ENCODE data around the gene FRAT1. TPM values are rescaled to one million over a fixed set of nuclear protein-coding genes. Genes with fewer than 3 reads are reported as not detected.
"Not testable (repeated sequence)": the region's sequence is repeated elsewhere in the genome, so short reads cannot be mapped to it uniquely, and the experiment has no call there.

FRAT1 gene
- total RNA-seq = 1 to 10 TPM; 2.4 to 3.0 TPM

- H3K27ac Mint-ChIP-seq = peak within 1 kb of the TSS; percentile 88 to 95
- H3K27me3 Mint-ChIP-seq = no peaks in the 10 kb centered on the region
- no peaks in the 10 kb centered on the region for H3K36me3 Mint-ChIP-seq
These were observed at the start of gene FRAT1 for GRCh38 chr10:97318772-97319651. Gene FRAT1, plus strand, starts transcription at chr10:97319271. Its CDS starts 183 bp downstream, at chr10:97319454.

GRCh38 chr10:97270523-97271154, 48.4 kb upstream of the FRAT1 start:
- Mint-ChIP-seq H3K4me3 (no peak overlapping the region), H3K27ac (no peak overlapping the region), H3K36me3 (no peaks in the 10 kb centered on the region), H3K27me3 (no peaks in the 10 kb centered on the region), H3K9me3 (no peaks in the 10 kb centered on the region), H3K4me1 (ENCODE audit: low read depth in 2 of 2) (peaks cover 0 to 4% of the 10 kb centered on the region in 2 donors)
- ATAC-seq = no peak
- DNase-seq (ENCODE audit: low spot score) = no peak

More at GRCh38 chr10:97318772-97319651, at the start of gene FRAT1:
- no peaks in the 10 kb centered on the region for H3K9me3 Mint-ChIP-seq
- H3K4me1 Mint-ChIP-seq (ENCODE audit: low read depth in 2 of 2) = peaks cover 22 to 23% of the 10 kb centered on the region in 2 donors
- peak within 1 kb of the TSS; percentile 98 for H3K4me3 Mint-ChIP-seq
- peak; percentile 85 to 92 for ATAC-seq
- DNase-seq (ENCODE audit: low spot score) = peak; percentile 93

GRCh38 chr10:97273700-97274099, 45.4 kb upstream of the FRAT1 start:
- Mint-ChIP-seq H3K9me3 (no peaks in the 10 kb centered on the region), H3K4me1 (ENCODE audit: low read depth in 2 of 2) (no peaks in the 10 kb centered on the region), H3K27ac (no peak overlapping the region), H3K36me3 (no peaks in the 10 kb centered on the region), H3K4me3 (no peak overlapping the region), H3K27me3 (no peaks in the 10 kb centered on the region)
- no peak for DNase-seq (ENCODE audit: low spot score)
- no peak for ATAC-seq

- Mint-ChIP-seq H3K4me1 (ENCODE audit: low read depth in 2 of 2) (peaks cover 0 to 3% of the 10 kb centered on the region in 2 donors), H3K4me3 (no peak overlapping the region), H3K9me3 (no peaks in the 10 kb centered on the region), H3K27me3 (no peaks in the 10 kb centered on the region), H3K36me3 (no peaks in the 10 kb centered on the region), H3K27ac (no peak overlapping the region)
- ATAC-seq (no peak), DNase-seq (ENCODE audit: low spot score) (no peak)
These were observed 44.2 kb upstream of the FRAT1 start for GRCh38 chr10:97274828-97275227.

GRCh38 chr10:97277551-97277950, 41.5 kb upstream of the FRAT1 start:
- no peaks in the 10 kb centered on the region for H3K36me3 Mint-ChIP-seq
- DNase-seq (ENCODE audit: low spot score) = no peak

GRCh38 chr10:97278491-97278989, 40.5 kb upstream of the FRAT1 start:
- H3K36me3 Mint-ChIP-seq = no peaks in the 10 kb centered on the region
- no peaks in the 10 kb centered on the region for H3K9me3 Mint-ChIP-seq
- no peak overlapping the region for H3K27ac Mint-ChIP-seq
- no peak for ATAC-seq
- no peak for DNase-seq (ENCODE audit: low spot score)
- no peak overlapping the region for H3K4me3 Mint-ChIP-seq
- peaks cover 0 to 7% of the 10 kb centered on the region in 2 donors for H3K4me1 Mint-ChIP-seq (ENCODE audit: low read depth in 2 of 2)
- H3K27me3 Mint-ChIP-seq = no peaks in the 10 kb centered on the region

More at GRCh38 chr10:97277551-97277950, 41.5 kb upstream of the FRAT1 start:
- Mint-ChIP-seq H3K9me3 (no peaks in the 10 kb centered on the region), H3K4me3 (no peak overlapping the region), H3K27ac (no peak overlapping the region), H3K27me3 (no peaks in the 10 kb centered on the region), H3K4me1 (ENCODE audit: low read depth in 2 of 2) (peaks cover 0 to 7% of the 10 kb centered on the region in 2 donors)
- ATAC-seq = no peak

- Mint-ChIP-seq H3K4me1 (ENCODE audit: low read depth in 2 of 2) (peaks cover 0 to 7% of the 10 kb centered on the region in 2 donors), H3K27ac (no peak overlapping the region), H3K27me3 (no peaks in the 10 kb centered on the region), H3K4me3 (no peak overlapping the region), H3K9me3 (no peaks in the 10 kb centered on the region), H3K36me3 (no peaks in the 10 kb centered on the region)
- DNase-seq (ENCODE audit: low spot score) (no peak), ATAC-seq (no peak)
These were observed 39.8 kb upstream of the FRAT1 start for GRCh38 chr10:97279121-97279815.

GRCh38 chr10:97280783-97281182, 38.3 kb upstream of the FRAT1 start:
- no peaks in the 10 kb centered on the region for H3K9me3 Mint-ChIP-seq

GRCh38 chr10:97290076-97290475, 29.0 kb upstream of the FRAT1 start:
- not testable (repeated sequence) for DNase-seq (ENCODE audit: low spot score); H3K4me3 Mint-ChIP-seq; H3K27me3 Mint-ChIP-seq; ATAC-seq; H3K9me3 Mint-ChIP-seq; H3K27ac Mint-ChIP-seq; H3K36me3 Mint-ChIP-seq
- peaks cover 13 to 22% of the 10 kb centered on the region in 2 donors for H3K4me1 Mint-ChIP-seq (ENCODE audit: low read depth in 2 of 2)

More at GRCh38 chr10:97280783-97281182, 38.3 kb upstream of the FRAT1 start:
- H3K27me3 Mint-ChIP-seq = no peaks in the 10 kb centered on the region
- peaks cover 0 to 7% of the 10 kb centered on the region in 2 donors for H3K4me1 Mint-ChIP-seq (ENCODE audit: low read depth in 2 of 2)
- ATAC-seq = no peak
- no peaks in the 10 kb centered on the region for H3K36me3 Mint-ChIP-seq
- H3K4me3 Mint-ChIP-seq = no peak overlapping the region
- no peak for DNase-seq (ENCODE audit: low spot score)
- H3K27ac Mint-ChIP-seq = peak overlapping the region in 1 of 2 donors; percentile 27

GRCh38 chr10:97290576-97291356, 28.3 kb upstream of the FRAT1 start:
- H3K36me3 Mint-ChIP-seq; H3K27me3 Mint-ChIP-seq; H3K9me3 Mint-ChIP-seq; DNase-seq (ENCODE audit: low spot score); ATAC-seq: not testable (repeated sequence)
- Mint-ChIP-seq H3K4me1 (ENCODE audit: low read depth in 2 of 2) (peaks cover 13 to 22% of the 10 kb centered on the region in 2 donors), H3K4me3 (peak overlapping the region; percentile 30), H3K27ac (peak overlapping the region in 1 of 2 donors; percentile 81)

- peaks cover 5% of the 10 kb centered on the region for H3K36me3 Mint-ChIP-seq
- ATAC-seq = no peak
- no peak for DNase-seq (ENCODE audit: low spot score)
- peak overlapping the region; percentile 81 to 88 for H3K27ac Mint-ChIP-seq
- no peaks in the 10 kb centered on the region for H3K27me3 Mint-ChIP-seq
- no peaks in the 10 kb centered on the region for H3K9me3 Mint-ChIP-seq
- peak overlapping the region; percentile 99 for H3K4me3 Mint-ChIP-seq
- peaks cover 13 to 22% of the 10 kb centered on the region in 2 donors for H3K4me1 Mint-ChIP-seq (ENCODE audit: low read depth in 2 of 2)
These were observed 27.5 kb upstream of the FRAT1 start for GRCh38 chr10:97291357-97292096.

- H3K4me3 Mint-ChIP-seq = peak within 1 kb of the TSS; percentile 99
- peak; percentile 94 for DNase-seq (ENCODE audit: low spot score)
- peak; percentile 99 for ATAC-seq
These were observed 26.8 kb upstream of the FRAT1 start, which contains the start of gene ARHGAP19 for GRCh38 chr10:97292097-97292861. Gene ARHGAP19, minus strand, starts transcription at chr10:97292637. Its CDS starts 10 bp downstream, at chr10:97292627.

More at GRCh38 chr10:97292097-97292861, 26.8 kb upstream of the FRAT1 start, which contains the start of gene ARHGAP19:
- Mint-ChIP-seq H3K4me1 (ENCODE audit: low read depth in 2 of 2) (peaks cover 13 to 22% of the 10 kb centered on the region in 2 donors), H3K9me3 (no peaks in the 10 kb centered on the region), H3K27ac (peak within 1 kb of the TSS; percentile 81 to 88), H3K27me3 (no peaks in the 10 kb centered on the region), H3K36me3 (peaks cover 5% of the 10 kb centered on the region)

All from natural killer cell treated with Interleukin-12 subunit alpha and Interleukin-12 subunit beta and Interleukin-15 and Interleukin-18, amount 100 ng/mL, for 72 hours (primary cell).